GM20000 (cell line): Measurements from ENCODE around the gene EVC2.

Source experiments
- DNase-seq: peaks from one replicate; pipeline ENCODE4 v3.0.0; 2012; ENCODE audit warnings: low spot score
- TF ChIP-seq, protein P1 (sequence below): IDR thresholded peaks from 2 replicates; pipeline ENCODE4 v1.5.1; 2012; ENCODE audit warnings: mild to moderate bottlenecking, control low read depth; ENCODE audit errors: extremely low read depth, missing control alignments

The EVC2 gene

DNA sequence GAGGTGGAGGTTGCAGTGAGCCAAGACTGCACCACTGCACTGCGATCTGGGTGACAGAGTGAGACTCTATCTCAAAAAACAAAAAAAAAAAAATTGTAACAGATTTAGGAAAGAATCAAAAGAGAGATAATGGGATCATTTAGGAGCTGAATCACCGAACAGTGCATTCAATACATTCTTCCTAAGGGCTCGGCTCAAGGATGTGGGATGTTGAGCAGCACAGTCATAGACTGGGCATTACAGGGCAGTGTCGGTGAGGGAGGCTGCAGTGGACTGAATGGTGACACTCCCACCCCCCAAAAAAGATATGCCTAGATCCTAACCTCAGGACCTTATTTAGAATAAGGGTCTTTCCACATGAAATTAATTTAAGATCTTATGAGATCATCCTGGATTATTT lies 70.0 kb downstream of the EVC2 start:
- no peak for DNase-seq
- TF ChIP-seq, protein P1, sequence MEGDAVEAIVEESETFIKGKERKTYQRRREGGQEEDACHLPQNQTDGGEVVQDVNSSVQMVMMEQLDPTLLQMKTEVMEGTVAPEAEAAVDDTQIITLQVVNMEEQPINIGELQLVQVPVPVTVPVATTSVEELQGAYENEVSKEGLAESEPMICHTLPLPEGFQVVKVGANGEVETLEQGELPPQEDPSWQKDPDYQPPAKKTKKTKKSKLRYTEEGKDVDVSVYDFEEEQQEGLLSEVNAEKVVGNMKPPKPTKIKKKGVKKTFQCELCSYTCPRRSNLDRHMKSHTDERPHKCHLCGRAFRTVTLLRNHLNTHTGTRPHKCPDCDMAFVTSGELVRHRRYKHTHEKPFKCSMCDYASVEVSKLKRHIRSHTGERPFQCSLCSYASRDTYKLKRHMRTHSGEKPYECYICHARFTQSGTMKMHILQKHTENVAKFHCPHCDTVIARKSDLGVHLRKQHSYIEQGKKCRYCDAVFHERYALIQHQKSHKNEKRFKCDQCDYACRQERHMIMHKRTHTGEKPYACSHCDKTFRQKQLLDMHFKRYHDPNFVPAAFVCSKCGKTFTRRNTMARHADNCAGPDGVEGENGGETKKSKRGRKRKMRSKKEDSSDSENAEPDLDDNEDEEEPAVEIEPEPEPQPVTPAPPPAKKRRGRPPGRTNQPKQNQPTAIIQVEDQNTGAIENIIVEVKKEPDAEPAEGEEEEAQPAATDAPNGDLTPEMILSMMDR: no peak

DNA sequence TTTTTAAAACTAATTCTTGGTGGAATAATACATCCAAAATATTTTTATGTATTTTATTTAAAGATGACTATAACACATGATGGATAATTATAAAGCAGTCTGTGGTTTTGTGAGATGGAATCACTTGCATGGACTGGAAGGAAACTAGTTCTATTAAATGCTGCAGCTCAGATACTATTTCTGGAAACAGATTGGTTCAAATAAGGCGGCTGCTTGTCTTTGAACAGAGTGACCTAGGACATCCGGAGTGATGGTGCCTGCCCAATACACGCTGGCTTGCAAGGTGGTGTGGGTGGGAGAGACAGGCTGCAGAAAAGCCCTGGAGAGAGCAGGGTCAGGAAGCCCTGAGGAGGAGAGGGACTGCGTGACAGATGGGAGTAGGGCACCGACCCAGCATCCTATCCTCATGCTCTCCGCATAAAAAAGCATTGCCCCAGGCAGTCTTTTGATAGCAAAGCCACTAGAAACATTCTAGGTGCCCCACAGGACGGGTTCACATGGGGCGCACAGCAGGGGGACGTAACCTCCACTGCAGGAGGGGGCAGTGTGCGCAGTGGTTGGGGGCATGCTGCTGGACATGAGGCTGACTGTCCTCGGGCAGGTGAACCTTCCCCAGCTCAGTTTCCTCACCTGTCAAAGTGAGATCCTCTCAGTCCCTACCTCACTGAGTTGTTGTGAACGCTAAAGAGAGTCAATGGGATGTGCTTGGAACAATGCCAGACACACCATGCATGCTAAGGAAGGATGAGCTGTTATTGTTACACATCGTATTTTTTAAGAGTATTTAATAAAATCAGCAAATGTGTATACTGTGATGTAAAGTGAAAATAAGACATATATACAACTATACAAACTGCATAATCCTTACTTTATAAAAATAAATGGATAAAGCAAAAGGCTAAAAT lies 71.3 kb downstream of the EVC2 start:
- DNase-seq: no peak
- TF ChIP-seq, protein P1: no peak

DNA sequence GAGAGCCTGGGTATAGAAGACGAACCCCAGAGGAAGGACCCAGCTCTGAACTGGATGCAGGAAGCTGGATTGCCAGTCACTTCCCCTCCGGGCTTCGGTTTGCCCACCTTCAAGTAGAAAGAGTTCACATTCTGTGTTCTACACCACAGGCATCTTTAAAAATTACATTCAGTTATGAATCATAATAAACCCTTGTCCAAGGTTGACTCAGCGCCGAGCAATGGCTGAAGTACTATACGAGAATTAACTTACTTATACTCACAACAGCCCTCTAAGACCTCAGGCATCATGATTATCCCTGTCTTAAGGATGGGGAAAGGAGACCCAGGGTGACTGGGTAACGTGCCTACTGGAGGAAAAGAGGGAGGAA lies 72.5 kb downstream of the EVC2 start:
- TF ChIP-seq, protein P1: no peak

DNA sequence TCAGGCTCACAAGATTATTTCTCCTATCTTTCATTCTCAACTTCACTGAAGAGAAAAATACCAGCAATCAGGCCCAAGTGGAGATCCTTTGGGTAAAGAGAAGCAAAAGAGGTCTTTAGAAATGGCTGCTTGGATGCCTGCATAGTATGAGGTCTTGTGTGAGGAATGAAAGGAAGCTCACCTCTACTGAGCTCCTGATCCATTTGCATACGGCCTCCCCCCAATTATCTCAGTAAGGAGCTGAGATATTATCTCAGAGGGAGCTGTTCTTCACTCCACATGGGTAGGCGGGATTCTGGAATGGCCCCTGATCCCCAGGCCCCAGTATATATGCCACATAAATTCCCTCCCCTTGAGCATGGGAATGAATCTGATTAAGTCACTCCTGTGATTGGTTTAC lies 75.8 kb downstream of the EVC2 start:
- no peak for DNase-seq
- TF ChIP-seq, protein P1: no peak

More for the DNA sequence above, 72.5 kb downstream of the EVC2 start:
- DNase-seq: no peak

DNA sequence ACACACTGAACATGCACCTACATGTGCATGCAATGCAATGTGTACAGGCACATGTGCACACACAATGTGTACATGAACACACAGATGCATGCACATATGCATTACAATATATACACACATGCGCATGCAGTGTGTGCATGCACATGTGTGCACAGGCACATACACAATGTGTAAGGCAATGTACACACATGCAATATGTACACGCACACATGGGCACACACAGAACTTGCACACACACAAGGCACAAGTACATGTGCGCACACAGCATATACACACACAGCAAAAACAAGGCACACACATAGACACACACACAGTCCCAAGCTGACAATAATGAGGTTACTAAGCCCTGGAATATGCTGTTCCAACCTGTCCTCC lies 76.3 kb downstream of the EVC2 start:
- TF ChIP-seq, protein P1: no peak
- no peak for DNase-seq

DNA sequence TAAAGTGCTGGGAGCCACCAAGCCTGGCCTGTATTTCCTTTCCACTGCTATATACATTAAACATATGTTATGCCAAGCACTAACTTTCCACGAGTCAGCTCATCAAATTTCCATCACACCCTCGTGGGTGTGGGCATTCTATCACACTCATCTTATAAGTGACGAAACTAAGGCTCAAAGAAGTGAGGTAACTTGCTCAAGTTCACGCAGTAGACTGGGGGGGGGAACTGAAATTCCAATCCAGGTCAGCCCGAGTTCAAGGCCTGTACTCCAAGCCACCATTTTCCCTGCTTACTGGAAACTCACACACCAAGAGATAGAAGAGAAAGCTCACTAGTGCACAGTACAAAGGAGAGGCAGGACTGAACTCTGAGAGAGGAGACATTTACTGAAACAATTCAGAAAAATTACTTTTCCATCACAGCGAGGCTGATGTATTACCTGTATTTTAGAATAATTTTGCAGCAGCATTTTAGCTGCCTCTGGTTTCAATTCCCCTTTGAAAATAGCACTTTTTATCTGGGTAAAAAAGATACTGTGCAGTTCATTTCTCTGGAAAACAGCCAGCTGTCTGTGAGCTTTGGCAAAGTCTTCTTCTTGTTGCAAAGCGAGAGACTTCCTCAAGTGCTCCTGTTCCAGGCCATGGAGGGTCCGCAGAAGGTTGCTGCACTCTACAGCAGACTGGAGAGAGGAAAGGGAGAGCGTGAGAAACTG lies 76.8 kb downstream of the EVC2 start:
- DNase-seq: no peak
- TF ChIP-seq, protein P1: no peak

DNA sequence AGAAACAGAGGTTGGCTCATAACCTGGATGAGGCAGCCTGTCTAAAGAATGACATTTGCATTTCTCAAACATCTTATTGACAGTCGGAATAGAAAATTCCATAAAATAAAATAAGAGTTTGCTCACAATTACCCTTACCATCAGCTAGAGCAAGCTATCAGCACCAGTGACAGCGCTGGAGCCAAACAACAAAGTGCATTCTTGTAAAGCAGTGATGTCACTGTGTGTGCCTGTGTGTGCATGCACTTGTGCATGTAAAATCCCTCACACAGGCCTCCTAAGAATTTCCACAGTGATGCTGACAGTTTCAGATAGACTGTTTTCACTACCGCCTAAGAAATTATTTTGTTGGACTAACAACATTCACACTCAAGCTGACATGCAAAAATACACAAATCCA lies 77.6 kb downstream of the EVC2 start:
- TF ChIP-seq, protein P1: no peak
- no peak for DNase-seq
